ENCODE results near the gene CDV3. TPM values are rescaled to one million over a fixed set of nuclear protein-coding genes. Genes with fewer than 3 reads are reported as not detected.

CDV3 gene
- total RNA-seq, 1 donor from 2014 or later, result 289 TPM

DNA sequence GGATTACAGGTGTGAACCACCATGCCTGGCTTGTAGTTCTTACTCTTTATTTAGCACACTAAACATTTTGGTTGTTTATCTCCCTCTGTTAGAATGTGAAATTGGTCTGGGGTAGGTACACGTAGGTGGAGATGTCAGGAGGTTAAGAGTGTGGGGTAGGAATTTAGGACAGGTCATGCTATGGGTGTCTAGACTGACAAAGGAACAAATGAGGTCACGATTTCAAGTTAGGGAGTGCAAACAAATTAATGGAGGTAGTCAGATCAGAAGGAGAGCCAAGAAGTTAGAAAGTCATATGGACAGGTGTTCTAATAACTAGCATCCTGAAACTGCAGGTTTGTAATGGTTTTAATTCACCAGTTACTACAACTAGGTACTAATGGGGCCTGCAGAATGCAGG lies 19.8 kb downstream of the CDV3 start:
- Mint-ChIP-seq H3K27ac (peak overlapping the region; percentile 24), H3K4me1 (ENCODE audit: low read depth) (peaks cover 25% of the 10 kb centered on the region), H3K9me3 (no peaks in the 10 kb centered on the region), H3K27me3 (ENCODE audit: insufficient read depth) (no peaks in the 10 kb centered on the region), H3K4me3 (no peak overlapping the region), H3K36me3 (ENCODE audit: low read depth) (peaks cover 24% of the 10 kb centered on the region)
- intact Hi-C loops (cut with micrococcal nuclease), result no loop called here
- no peak for DNase-seq (ENCODE audit: low spot score)

DNA sequence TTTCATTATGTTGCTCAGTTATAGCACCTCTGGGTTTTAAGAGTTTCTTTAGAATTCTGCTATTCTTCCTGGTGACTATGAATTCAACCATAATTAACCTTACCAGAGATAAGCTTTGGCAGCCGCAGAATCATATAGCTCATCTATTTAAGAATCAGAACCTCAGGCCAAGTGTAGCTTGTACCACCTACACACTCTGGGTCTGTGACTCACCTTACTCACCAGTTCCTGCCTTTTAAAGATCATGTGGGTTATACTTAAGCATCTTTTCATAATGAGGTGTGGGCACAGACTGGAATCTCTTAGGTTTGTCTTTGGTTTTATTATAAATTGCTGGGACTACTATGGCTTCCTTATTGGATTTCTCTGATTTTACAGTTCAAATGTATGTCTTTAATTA lies 21.9 kb downstream of the CDV3 start:
- no peak for DNase-seq (ENCODE audit: low spot score)
- intact Hi-C loops (cut with micrococcal nuclease), result loop anchor here (1.0 to 5.0 kb wide), 4 partner anchors 21 to 212 kb away; partner anchors contain the start of gene SRPRB
- H3K4me3 Mint-ChIP-seq, result peak overlapping the region; percentile 1
- H3K4me1 Mint-ChIP-seq (ENCODE audit: low read depth), result peaks cover 25% of the 10 kb centered on the region
- no peaks in the 10 kb centered on the region for H3K27me3 Mint-ChIP-seq (ENCODE audit: insufficient read depth)
- H3K36me3 Mint-ChIP-seq (ENCODE audit: low read depth), result peaks cover 14% of the 10 kb centered on the region
- H3K27ac Mint-ChIP-seq, result peak overlapping the region; percentile 20
- H3K9me3 Mint-ChIP-seq, result no peaks in the 10 kb centered on the region

DNA sequence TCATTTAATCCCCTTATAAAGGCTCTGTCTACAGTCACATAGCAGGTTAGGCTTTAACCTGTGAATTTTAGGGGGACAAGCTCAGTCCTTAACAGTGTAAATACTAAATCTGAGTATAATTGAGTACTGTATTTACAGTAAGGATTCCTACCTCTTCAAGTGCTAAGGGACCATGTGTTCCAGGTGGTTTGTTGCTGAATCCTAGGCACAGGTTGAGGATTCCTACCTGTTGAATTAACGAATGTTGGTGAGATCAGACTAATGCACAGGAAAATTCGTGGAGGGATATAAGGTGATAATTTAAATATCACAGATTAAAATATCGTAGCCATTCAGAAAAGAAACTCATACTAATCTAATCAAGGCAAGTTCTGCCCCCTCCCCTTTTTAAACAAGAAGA lies 24.9 kb downstream of the CDV3 start:
- Mint-ChIP-seq H3K4me3 (no peak overlapping the region), H3K4me1 (ENCODE audit: low read depth) (peaks cover 19% of the 10 kb centered on the region), H3K36me3 (ENCODE audit: low read depth) (peaks cover 20% of the 10 kb centered on the region), H3K27me3 (ENCODE audit: insufficient read depth) (no peaks in the 10 kb centered on the region), H3K9me3 (no peaks in the 10 kb centered on the region), H3K27ac (no peak overlapping the region)
- intact Hi-C loops (cut with micrococcal nuclease), result loop anchor here (5.0 kb wide), 1 partner anchor 209 kb away; the partner anchor contains the start of gene SRPRB
- no peak for DNase-seq (ENCODE audit: low spot score)

DNA sequence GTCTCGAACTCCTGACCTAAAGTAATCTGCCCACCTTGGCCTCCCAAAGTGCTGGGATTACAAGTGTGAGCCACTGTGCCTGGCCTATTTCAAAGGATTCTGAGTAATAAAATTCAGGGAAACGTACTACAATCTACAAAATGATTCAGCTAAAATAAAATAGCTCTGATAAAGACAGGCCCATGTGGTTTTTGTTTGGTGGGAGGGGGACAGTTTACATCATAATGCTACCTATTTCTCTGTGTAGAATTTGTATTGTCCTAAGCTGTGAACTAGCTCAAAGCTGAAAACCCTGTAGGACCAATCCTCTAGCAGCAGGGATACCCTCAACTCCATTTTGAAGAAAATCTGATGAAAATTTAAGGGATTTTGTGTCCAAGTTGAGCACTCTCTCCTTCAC lies 25.8 kb downstream of the CDV3 start:
- peaks cover 18% of the 10 kb centered on the region for H3K4me1 Mint-ChIP-seq (ENCODE audit: low read depth)
- no peak for DNase-seq (ENCODE audit: low spot score)
- no peaks in the 10 kb centered on the region for H3K27me3 Mint-ChIP-seq (ENCODE audit: insufficient read depth)
- no peak overlapping the region for H3K4me3 Mint-ChIP-seq
- H3K9me3 Mint-ChIP-seq, result no peaks in the 10 kb centered on the region
- H3K36me3 Mint-ChIP-seq (ENCODE audit: low read depth), result peaks cover 21% of the 10 kb centered on the region
- H3K27ac Mint-ChIP-seq, result no peak overlapping the region
- intact Hi-C loops (cut with micrococcal nuclease), result loop anchor here (5.0 kb wide), 1 partner anchor 208 kb away; the partner anchor contains the start of gene SRPRB

DNA sequence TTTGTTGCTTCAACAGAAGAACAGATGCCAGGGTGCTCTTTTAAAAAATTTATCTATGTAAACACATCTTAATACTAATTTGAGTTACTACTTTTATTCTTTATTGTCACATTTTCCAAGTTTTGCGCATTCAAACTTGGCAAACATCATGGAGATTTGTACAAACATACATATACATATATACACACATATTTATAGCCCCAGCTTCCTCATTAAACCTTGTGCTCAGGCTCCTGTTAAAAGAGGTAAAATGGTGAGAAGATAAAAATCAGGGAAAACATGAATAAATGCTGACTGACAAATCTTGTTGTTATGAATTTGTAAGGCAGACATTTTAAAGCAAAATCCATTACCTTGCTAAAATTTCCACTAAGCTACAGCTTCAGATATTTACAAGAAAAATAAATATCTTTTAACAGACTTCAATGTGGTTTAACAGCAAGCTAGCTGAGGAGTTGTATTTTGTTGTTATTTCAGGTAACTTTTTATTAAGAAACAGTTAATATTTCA lies 27.1 kb downstream of the CDV3 start:
- Mint-ChIP-seq H3K36me3 (ENCODE audit: low read depth) (peaks cover 29% of the 10 kb centered on the region), H3K4me3 (no peak overlapping the region)

DNA sequence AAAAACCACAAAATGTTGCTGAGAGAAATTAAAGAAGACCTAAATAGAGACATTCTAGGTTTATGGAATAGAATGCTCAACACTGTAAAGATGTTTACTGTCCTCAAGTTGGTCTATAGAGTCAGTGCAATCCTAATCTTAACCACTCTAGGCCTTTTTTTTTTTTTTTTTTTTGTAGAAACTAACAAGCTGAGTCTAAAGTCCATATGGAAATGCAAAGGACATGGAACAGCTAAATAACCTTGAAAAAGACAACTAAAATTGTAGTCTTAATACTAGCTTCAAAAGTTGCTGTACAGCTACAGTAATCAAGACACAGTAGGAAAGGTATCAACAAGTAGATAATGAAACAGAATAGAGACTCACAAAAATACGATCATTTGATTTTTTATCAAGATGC lies 32.9 kb downstream of the CDV3 start:
- Mint-ChIP-seq H3K27ac (no peak overlapping the region), H3K4me3 (no peak overlapping the region), H3K4me1 (ENCODE audit: low read depth) (no peaks in the 10 kb centered on the region), H3K27me3 (ENCODE audit: insufficient read depth) (no peaks in the 10 kb centered on the region), H3K36me3 (ENCODE audit: low read depth) (peaks cover 54% of the 10 kb centered on the region), H3K9me3 (peaks cover 5% of the 10 kb centered on the region)
- intact Hi-C loops (cut with micrococcal nuclease), result no loop called here
- DNase-seq (ENCODE audit: low spot score), result no peak

More for the DNA sequence above, 27.1 kb downstream of the CDV3 start:
- Mint-ChIP-seq H3K27ac (no peak overlapping the region), H3K9me3 (no peaks in the 10 kb centered on the region), H3K4me1 (ENCODE audit: low read depth) (peaks cover 7% of the 10 kb centered on the region), H3K27me3 (ENCODE audit: insufficient read depth) (no peaks in the 10 kb centered on the region)
- intact Hi-C loops (cut with micrococcal nuclease), result no loop called here
- no peak for DNase-seq (ENCODE audit: low spot score)

DNA sequence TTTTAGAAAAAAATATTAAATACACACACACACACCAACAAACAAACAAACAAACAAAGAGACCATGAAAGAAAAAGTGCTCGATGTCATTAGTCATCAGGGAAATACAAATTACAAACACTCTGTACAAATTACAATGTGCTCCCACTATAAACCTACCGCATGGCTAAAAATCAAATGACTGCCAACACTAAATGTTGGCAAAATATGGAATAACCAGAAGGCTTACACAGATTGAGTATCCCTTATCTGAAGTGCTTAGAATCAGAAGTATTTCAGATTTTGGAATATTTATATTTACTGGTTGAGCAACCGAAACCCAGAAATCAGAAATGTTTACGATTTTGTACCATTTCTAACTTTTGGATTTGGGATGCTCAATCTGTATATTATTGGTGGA lies 33.4 kb downstream of the CDV3 start:
- peaks cover 5% of the 10 kb centered on the region for H3K9me3 Mint-ChIP-seq
- H3K4me1 Mint-ChIP-seq (ENCODE audit: low read depth), result no peaks in the 10 kb centered on the region
- H3K36me3 Mint-ChIP-seq (ENCODE audit: low read depth), result peaks cover 54% of the 10 kb centered on the region
- intact Hi-C loops (cut with micrococcal nuclease), result no loop called here
- H3K4me3 Mint-ChIP-seq, result no peak overlapping the region
- no peaks in the 10 kb centered on the region for H3K27me3 Mint-ChIP-seq (ENCODE audit: insufficient read depth)
- H3K27ac Mint-ChIP-seq, result no peak overlapping the region
- no peak for DNase-seq (ENCODE audit: low spot score)

DNA sequence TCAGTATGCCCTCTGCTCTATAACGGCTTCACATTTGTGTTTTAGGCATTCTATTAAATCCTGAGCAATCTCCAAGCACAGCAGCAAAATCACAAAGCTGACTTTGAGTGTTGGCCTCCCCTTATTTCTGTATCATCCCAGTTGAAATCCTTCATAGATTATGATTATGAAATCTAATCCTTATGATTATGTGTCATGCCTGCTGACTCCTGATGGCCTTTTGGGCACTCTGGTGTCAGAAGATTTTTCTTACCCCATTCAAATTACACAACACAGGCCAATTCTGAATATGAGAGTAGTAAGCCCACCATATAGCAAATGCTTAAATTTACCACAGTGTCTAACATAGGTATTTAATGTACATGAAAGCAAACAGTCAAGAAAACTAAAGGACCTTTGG lies 34.3 kb downstream of the CDV3 start:
- H3K4me1 Mint-ChIP-seq (ENCODE audit: low read depth), result no peaks in the 10 kb centered on the region
- intact Hi-C loops (cut with micrococcal nuclease), result no loop called here
- no peak overlapping the region for H3K4me3 Mint-ChIP-seq
- peaks cover 5% of the 10 kb centered on the region for H3K9me3 Mint-ChIP-seq
- H3K36me3 Mint-ChIP-seq (ENCODE audit: low read depth), result peaks cover 56% of the 10 kb centered on the region
- H3K27me3 Mint-ChIP-seq (ENCODE audit: insufficient read depth), result no peaks in the 10 kb centered on the region
- DNase-seq (ENCODE audit: low spot score), result no peak
- H3K27ac Mint-ChIP-seq, result no peak overlapping the region

DNA sequence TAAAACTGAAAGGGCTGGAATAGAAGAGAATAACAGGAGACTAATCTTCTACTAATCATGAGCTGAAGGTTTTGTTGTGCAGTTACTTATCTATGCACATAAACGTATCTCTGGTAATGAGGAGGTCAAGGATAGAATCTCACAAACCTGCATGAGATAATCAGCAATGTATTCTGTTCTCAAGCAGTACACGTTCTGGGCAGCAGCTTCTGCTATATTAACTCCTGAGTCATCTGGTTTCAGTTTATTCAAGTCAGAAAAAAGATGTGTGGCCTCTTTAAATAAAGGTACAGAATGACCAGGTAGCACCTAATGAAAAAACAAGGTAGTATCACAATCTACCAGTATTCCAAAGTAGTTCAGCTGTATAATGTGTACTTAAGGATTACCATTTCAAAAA lies 34.9 kb downstream of the CDV3 start:
- peaks cover 58% of the 10 kb centered on the region for H3K36me3 Mint-ChIP-seq (ENCODE audit: low read depth)
- DNase-seq (ENCODE audit: low spot score), result no peak
- no peak overlapping the region for H3K4me3 Mint-ChIP-seq
- H3K27ac Mint-ChIP-seq, result no peak overlapping the region
- no peaks in the 10 kb centered on the region for H3K4me1 Mint-ChIP-seq (ENCODE audit: low read depth)
- peaks cover 5% of the 10 kb centered on the region for H3K9me3 Mint-ChIP-seq
- no peaks in the 10 kb centered on the region for H3K27me3 Mint-ChIP-seq (ENCODE audit: insufficient read depth)
- intact Hi-C loops (cut with micrococcal nuclease), result no loop called here

DNA sequence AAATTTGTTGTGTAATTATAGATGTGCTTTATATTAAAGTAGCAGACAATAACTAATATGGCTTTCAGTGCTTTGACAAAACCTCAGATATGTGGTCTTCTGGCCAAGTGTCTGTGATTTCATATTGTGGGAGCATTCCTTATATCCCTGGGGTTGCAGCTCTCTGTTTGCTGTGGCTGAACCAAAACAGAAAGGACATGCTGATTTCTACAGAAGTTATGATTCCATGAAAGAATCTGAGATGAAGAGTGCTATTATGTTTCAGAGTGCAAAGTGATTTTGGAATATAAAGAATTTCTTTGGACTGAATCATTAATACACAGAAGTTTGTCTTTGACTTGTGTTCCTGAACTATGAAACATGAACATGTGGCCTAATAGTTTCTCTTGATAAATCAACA lies 36.5 kb downstream of the CDV3 start:
- H3K27me3 Mint-ChIP-seq (ENCODE audit: insufficient read depth), result no peaks in the 10 kb centered on the region
- H3K9me3 Mint-ChIP-seq, result peaks cover 5% of the 10 kb centered on the region
- intact Hi-C loops (cut with micrococcal nuclease), result no loop called here
- no peak overlapping the region for H3K27ac Mint-ChIP-seq
- no peak overlapping the region for H3K4me3 Mint-ChIP-seq
- H3K4me1 Mint-ChIP-seq (ENCODE audit: low read depth), result no peaks in the 10 kb centered on the region
- DNase-seq (ENCODE audit: low spot score), result no peak
- H3K36me3 Mint-ChIP-seq (ENCODE audit: low read depth), result peaks cover 62% of the 10 kb centered on the region

DNA sequence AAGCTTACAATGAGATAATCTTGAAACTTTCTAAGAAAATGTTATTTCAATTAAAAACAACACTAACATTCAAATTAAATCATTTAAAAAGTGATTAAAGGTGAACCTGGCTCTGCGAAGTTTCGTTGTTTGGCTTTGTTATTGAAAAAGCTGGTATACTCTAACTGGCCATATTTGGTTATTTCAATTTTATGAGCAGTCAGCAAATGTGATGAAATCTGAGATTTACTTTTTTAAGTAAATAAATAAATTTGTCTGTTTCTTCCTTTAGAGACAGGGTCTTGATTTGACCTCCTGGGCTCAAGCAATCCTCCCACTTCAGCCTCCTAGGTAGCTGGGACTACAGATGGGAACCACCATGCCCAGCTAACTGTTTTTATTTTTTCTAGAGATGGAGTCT lies 38.0 kb downstream of the CDV3 start:
- Mint-ChIP-seq H3K4me3 (no peak overlapping the region), H3K4me1 (ENCODE audit: low read depth) (no peaks in the 10 kb centered on the region), H3K27ac (no peak overlapping the region), H3K27me3 (ENCODE audit: insufficient read depth) (no peaks in the 10 kb centered on the region), H3K9me3 (peaks cover 5% of the 10 kb centered on the region), H3K36me3 (ENCODE audit: low read depth) (peaks cover 65% of the 10 kb centered on the region)
- DNase-seq (ENCODE audit: low spot score), result no peak
- intact Hi-C loops (cut with micrococcal nuclease), result no loop called here

DNA sequence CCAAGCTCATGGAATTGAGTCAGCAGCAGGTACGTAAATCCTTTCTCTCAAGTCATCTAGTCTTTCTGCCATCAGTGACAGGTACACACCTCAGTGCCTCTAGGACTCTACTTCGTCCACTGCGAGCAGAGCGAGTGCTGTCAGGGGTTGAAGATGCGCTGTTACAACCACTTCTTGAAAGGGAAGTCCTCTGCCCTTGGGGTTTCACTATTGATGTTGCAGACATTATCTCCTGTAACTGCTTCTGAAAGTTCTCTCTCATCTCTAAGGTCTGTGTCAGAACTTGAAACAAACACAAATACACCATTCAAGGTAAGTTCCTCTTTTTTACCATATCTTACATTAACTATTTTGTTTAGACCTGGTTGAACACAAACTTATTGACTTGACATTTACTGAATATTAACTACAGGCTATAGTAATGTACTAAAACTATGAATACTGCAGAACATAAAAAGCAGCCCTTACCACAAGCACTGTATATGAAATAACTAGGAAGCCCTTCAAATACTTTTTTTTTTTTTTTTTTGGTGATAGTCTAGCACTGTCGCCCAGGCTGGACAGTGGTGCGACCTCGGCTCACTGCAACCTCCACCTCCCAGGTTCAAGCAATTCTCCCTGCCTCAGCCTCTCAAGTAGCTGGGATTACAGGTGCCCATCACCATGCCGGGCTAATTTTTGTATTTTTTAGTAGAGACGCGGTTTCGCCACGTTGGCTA lies 46.7 kb downstream of the CDV3 start:
- Mint-ChIP-seq H3K9me3 (no peaks in the 10 kb centered on the region), H3K27me3 (ENCODE audit: insufficient read depth) (no peaks in the 10 kb centered on the region), H3K4me3 (no peak overlapping the region), H3K36me3 (ENCODE audit: low read depth) (peaks cover 56% of the 10 kb centered on the region), H3K4me1 (ENCODE audit: low read depth) (peaks cover 12% of the 10 kb centered on the region), H3K27ac (peak overlapping the region; percentile 29)
- intact Hi-C loops (cut with micrococcal nuclease), result no loop called here
- DNase-seq (ENCODE audit: low spot score), result no peak

DNA sequence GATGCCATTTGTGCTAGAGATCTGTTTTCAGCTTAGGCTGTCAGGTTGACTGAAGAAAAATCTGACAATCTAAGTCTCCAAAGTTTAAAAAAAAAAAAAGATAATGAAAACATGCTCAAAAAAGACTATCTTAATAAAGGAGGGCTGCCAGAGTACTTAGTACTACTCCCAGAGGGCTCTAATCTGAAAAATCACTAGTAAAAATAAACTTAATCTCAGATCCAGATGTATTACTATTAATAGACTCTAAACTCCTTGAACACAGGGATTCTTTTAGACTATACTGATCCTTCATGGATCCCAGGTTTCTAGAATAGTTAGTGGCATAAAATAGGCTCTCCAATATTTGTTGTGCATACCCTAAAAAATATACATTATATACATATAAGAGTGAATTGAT lies 54.3 kb downstream of the CDV3 start:
- DNase-seq (ENCODE audit: low spot score), result no peak
- Mint-ChIP-seq H3K9me3 (no peaks in the 10 kb centered on the region), H3K36me3 (ENCODE audit: low read depth) (peaks cover 45% of the 10 kb centered on the region), H3K27me3 (ENCODE audit: insufficient read depth) (no peaks in the 10 kb centered on the region), H3K27ac (no peak overlapping the region), H3K4me3 (no peak overlapping the region), H3K4me1 (ENCODE audit: low read depth) (peaks cover 22% of the 10 kb centered on the region)
- intact Hi-C loops (cut with micrococcal nuclease), result loop anchor here (2.0 kb wide), 1 partner anchor 13 kb away; no protein-coding TSS in a partner anchor

Measured in activated T-helper 1 cell treated with anti-CD3 and anti-CD28 coated beads, Interleukin-12 subunit alpha, Interleukin-12 subunit beta, Interleukin-2, Interleukin-4 antibody, amounts not matched to agents 30 ng/mL and 10 ng/mL and 1 ng/mL, durations not matched to agents 14 hours and 24 hours and 36 hours (primary cell).